T follicular helper cell (primary cell): Measurements from ENCODE around the gene NTN1.

Experiments
- DNase-seq: peaks from one replicate; pipeline ENCODE4 v3.0.0-alpha.2; 2020; ENCODE audit warnings: low read depth

NTN1 gene

DNA sequence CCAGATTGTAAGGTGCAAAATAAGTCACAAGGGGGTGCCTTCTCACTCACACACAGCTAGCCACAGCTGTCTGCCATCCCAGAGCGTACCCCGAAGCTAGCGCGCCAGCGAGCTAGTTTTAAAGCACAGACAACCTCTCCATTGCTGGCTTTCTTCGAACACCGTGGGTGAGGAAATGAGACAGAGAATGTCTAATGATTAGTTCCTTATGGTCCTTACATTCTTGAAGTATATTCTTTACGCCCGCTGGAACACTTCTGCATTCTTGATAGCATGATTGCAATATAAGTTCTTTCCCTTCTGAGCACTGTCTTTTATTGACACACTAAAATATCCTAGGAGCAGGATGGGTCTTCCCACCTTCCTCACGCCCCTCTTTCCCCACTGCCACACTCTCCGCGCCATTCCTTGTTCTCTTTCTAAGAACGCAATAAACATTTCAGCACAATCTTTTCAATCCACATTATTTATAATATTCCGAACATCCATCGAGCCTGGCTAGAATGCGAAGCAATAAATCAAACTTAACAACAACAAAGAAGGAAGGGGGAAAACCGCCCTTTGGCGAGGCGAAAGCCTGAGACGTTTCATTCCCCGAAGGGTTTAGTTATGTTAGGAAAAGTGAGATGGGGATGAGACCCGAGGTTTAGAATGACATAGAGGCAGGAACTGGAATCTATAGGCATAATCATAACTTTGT, 251.3 kb downstream of the NTN1 start:
- no peak for DNase-seq

DNA sequence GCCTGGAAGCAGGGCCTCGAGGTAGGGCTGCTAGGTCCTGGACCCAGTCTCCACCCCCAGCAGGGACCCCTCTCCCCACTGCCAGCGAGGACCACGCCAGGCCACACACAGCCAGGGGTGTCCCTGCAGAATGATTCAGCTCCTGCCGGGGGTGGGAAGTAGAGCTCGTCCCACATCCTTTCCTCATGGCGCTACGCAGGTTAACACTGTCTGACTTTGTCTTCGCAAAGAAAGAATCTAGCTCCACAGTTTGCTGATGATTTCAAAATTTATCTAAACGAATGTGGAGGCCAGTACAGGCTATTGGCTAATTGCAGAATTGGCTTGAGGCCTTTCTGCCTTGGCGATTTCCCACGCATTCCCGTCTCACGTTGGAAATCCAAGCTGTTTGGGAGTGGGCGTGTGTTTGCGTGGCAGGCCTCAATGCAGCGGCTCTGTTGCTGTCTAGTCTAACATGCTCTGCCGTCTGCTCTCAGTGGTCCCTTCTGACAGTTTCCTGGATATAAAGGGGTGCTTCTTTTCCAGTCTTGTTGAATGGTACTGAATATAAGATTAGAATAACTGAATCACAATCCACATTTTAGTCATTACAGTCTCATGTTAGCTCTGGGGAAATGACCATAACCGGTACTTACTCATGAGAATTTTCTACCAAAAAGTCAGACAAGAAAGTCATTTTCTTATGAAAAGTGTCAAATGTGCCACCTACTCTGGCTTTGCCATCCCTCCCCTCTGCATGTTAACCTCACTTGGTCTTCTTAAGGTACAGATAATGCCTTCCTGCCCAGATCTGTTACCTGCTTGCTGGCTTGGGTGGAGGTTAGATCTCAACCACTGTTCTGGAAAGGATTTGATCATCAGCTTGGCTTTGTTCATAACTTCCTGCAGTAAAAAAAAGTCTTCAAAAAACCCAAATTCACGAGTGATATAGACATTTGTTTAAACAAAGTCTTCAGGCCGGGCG, 252.4 kb downstream of the NTN1 start:
- no peak for DNase-seq

DNA sequence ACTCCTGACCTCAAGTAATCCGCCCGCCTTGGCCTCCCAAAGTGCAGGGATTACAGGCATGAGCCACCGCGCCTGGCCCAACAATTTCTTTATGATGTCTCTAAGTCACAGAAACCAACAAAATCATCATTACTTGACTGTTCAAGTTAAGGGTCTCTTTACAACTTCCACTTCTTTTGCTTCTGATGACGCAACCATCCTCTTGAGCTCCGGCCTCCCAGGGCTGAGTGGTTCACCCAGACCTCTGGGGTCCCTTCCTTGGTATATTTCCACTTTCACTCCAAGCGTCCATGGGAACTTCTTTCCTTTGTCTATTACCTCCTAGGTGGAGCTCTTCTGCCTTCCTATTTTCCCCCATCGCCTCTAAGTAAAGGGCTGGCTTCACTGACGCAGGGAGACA, 253.7 kb downstream of the NTN1 start:
- DNase-seq, result no peak

DNA sequence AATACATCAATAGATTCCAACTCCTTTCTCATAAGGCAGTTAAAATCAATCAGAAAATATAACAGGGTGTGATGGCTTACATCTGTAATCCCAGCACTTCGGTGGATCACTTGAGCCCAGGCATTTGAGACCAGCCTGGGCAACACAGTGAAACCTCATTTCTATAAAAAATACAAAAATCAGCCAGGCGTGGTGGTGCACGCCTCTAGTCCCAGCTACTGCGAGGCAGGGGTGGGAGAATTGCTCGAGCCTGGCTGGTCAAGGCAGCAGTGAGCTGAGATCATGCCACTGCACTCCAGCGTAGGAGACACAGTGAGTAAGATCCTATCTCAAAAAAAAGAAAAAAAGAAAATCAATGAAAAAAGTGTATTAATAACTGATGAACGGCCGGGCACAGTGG, 258.6 kb downstream of the NTN1 start:
- DNase-seq, result no peak

DNA sequence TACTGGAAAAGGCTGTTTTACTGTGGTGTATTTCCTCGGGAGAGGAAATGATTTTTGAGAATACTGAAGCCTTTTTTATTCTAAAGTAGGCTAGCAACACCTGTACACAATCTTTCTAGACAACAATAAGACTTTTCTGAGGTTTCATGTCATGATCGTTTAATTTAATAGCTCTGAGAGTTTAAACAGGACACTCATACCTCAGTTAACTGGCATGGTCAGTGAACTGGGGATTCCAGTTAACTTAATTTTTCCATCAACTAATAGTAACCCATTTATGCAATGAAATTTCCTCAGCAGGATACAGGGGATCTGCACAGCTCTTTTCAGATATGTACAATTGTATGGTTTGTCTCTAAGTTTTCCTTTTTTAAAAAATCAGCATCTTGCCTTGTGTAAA, 262.6 kb downstream of the NTN1 start:
- DNase-seq, result no peak

DNA sequence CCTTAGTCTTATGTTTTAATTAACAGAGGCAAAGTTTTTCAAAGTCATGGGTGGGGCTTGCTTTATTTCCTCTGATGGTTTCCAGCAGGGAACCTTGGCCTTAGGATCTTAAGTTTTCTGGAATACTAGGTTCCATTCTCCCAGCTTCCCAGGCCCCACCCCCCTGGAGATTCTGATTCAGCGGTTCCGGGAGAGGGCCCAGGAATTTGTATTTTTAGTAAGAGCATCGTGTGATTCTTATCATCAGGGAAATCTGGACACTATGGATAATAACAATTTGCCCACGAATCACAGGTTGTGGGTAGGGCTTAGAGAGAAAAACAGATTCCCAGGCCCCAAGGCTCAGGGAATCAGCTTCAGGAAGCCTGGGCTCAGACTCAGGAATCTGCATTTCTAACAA, 263.6 kb downstream of the NTN1 start:
- no peak for DNase-seq

DNA sequence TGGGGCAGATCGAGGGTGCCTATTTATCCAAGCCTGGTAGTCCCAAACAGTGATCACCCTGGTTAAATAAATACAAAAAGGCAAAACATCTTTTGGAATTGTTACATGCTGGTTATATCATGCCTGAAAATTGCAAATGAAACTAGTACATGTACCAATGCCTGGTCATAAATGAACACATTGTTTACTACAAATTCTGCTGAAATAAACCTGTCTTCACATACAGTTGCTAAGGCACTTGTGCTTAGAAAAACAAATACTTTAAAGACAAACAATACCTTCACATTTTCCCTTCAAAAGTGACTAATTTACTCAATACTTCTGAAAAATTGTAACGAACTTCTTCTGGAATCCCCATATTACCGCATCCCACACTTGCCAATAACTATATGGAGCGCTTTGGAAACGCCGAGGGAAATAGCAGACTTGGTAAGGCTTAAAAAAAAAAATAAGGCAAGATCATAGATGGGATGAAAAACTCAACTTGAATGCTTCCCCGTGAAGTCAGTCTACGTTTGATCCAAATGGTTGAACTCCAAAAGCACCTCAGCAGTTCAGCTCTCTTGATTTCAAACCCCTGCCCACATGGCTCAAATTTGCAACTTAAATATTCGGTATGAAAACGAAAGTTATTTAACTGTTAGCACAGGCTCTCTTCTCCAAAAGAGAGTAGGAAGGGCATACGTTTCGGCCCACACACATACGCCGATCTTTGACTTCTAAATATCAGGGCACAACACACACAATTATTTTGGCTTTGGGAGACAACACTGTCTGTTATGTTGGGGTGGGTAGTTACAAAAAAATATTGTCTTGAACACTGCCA, 264.5 kb downstream of the NTN1 start:
- no peak for DNase-seq

DNA sequence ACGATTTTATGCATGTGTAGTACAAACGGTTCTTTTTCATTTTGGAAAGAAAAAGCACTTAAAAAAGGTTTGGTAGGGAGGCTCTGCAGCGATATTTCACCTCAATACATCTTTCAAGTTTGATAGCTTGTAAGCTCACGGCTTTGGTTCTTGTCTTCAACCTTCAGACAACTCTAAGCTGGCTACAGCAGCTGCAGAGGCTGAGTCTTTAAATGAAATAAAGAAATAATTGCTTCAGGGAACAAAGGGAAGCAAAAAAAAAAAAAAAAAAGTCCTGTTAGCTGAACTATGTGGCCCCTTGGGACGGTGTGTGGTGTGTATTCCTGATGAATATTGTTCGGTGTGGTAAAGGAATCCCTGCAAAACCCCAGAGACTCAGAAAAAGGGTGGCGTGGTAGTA, 265.1 kb downstream of the NTN1 start:
- DNase-seq, result no peak

DNA sequence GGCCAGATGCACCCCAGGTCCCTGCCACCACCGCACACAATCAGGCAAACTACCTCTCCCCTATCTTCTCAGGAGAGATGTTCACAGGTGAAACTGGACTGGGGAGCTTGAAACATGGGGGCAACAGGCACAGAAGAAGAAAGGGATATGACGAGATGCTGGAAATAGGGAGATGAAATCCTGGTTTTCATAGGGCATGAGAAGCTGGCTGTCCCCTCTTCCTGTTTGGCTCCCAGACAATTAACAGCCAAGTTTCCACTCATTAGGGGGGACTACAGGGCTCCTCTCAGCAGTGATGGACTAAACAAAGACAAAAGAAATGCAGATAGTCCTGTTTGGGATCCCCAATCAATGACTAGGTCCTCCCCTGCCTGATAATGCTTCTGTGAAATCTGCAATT, 266.0 kb downstream of the NTN1 start:
- DNase-seq, result no peak

DNA sequence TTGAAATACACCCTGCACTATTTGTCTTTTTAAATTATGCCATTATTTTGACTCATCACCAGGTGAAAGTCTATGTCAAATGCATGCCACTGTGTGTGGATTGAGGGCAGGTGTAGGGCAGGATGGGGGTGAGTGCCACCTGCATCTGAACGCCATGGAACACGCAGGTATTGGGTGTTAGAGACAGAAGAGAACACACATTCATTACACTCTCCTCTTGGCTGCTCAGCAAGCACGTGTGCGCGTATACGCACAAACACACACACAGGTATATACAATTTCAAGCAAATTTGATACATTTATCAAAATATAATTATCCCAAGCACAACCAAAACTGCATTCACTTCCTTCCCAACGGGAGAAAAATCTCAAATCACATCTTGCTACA, 268.9 kb downstream of the NTN1 start:
- no peak for DNase-seq

DNA sequence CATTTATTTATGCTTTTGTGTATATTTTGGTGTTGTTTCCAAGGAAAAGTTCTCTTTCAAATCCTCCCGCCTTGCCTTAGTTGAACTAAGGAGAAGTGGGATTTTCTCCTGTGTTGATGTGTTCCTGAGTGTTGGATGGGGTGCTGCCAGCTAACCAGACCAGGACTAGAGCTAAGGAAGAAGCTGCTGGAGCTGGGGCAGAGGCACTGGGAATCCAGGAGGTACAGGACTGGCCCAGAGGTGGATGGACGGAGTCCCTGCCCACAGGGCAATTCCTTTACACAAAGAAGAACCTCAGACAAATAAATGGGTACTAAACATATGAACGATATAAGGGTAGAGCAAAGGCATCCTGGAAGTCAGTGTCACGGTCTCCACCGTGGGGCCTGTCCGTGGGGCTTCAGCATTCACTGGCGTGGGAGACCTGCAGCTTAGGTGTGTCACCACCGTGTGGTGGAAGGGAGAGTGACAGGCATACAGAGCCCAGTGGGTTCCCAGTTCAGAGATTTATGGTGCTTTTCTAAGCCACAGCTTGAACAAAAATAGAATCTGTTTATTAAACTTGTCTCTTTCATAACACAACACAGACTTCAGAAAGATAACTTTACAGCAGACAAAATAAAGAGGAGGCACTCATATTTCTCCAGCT, 270.7 kb downstream of the NTN1 start:
- no peak for DNase-seq

DNA sequence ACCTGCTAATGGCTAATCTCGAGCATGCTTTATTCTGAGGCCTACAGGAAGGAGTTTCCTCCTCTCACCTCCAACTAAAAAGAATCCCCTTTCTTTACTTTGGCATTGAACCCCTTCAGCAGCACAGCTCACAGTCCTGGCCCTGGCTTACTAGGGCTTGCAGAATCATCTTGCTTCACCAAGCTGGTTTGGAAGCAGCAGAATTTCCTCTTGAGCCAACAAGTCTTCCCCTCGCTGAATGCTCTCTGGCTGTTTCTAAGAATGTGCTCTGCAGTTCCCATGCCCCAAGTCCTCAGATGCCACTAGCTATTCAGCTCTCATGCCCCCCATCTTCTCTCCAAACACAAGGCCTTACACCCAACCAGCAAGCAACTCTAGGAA, 271.2 kb downstream of the NTN1 start:
- no peak for DNase-seq
